CD14-positive monocyte (primary cell): ENCODE results near the gene TBX3. TPM values are rescaled to one million over a fixed set of nuclear protein-coding genes. Genes with fewer than 3 reads are reported as not detected.
A peak's percentile ranks its signal among the peaks of the same experiment; 100 is the strongest.

Experiments used
- DNase-seq, 3 donors: peaks; one replicate each; pipeline ENCODE4 v3.0.0-alpha.2; 2011 to 2022
- H2AFZ ChIP-seq: 2 replicates; pipeline ENCODE4 v1.6.0; 2012; ENCODE audit warnings: mild to moderate bottlenecking, low read depth, low read length, inconsistent platforms; ENCODE audit not compliant: insufficient read depth, poor library complexity, severe bottlenecking
- H3K27ac ChIP-seq, 2 donors: 1 replicate in 1 of 2; 2 replicates in 1 of 2; pipeline ENCODE4 v1.5.1; 2012 to 2013; ENCODE audit warnings: low read length in 2 of 2, control low read depth in 1 of 2, inconsistent platforms in 1 of 2, low read depth in 1 of 2, mild to moderate bottlenecking in 1 of 2
- H3K27me3 ChIP-seq, 2 donors: one replicate each; pipeline versions ENCODE4 v1.6.0 to v1.6.1; 2011 to 2013; ENCODE audit warnings: low read length in 2 of 2; ENCODE audit not compliant: control insufficient read depth in 2 of 2, insufficient read depth in 2 of 2
- H3K36me3 ChIP-seq, 2 donors: replicated peaks in 1 of 2; 1 replicate in 1 of 2; 2 replicates in 1 of 2; pipeline versions ENCODE4 v1.5.1 to v1.6.1; 2012 to 2013; ENCODE audit warnings: low read length in 2 of 2, control low read depth in 1 of 2, inconsistent platforms in 1 of 2, mild to moderate bottlenecking in 1 of 2; ENCODE audit not compliant: insufficient read depth in 2 of 2, control insufficient read depth in 1 of 2
- H3K4me1 ChIP-seq, 2 donors: 1 replicate in 1 of 2; 2 replicates in 1 of 2; pipeline versions ENCODE4 v1.5.1 to v1.6.1; 2012 to 2013; ENCODE audit warnings: low read length in 2 of 2, control low read depth in 1 of 2, inconsistent platforms in 1 of 2, mild to moderate bottlenecking in 1 of 2, moderate library complexity in 1 of 2; ENCODE audit not compliant: insufficient read depth in 2 of 2, control insufficient read depth in 1 of 2
- H3K4me2 ChIP-seq: replicated peaks from 2 replicates; pipeline ENCODE3; 2012; ENCODE audit warnings: low read length, moderate library complexity, mild to moderate bottlenecking; ENCODE audit not compliant: poor library complexity, severe bottlenecking; ENCODE audit errors: extremely low read depth
- H3K4me3 ChIP-seq, 3 experiments: fragments of 200-600 bp in 1 of 3; sonication (generic) in 1 of 3; replicated peaks in 1 of 3; 1 replicate in 2 of 3; 2 replicates in 1 of 3; pipeline ENCODE4 v1.5.1; 2011 to 2013; ENCODE audit warnings: low read length in 3 of 3, mild to moderate bottlenecking in 3 of 3, control low read depth in 2 of 3, low read depth in 2 of 3, inconsistent platforms in 1 of 3, moderate library complexity in 1 of 3
- H3K79me2 ChIP-seq: 2 replicates; pipeline ENCODE4 v1.6.0; 2012; ENCODE audit warnings: mild to moderate bottlenecking, control low read depth, inconsistent platforms, low read length, moderate library complexity; ENCODE audit not compliant: insufficient read depth
- H3K9ac ChIP-seq: 2 replicates; pipeline ENCODE4 v1.6.0; 2017; ENCODE audit warnings: low read length, mild to moderate bottlenecking; ENCODE audit not compliant: insufficient read depth, poor library complexity, severe bottlenecking
- H3K9me3 ChIP-seq, 2 donors: replicated peaks in 1 of 2; 1 replicate in 1 of 2; 2 replicates in 1 of 2; pipeline versions ENCODE4 v1.5.1 to v1.6.1; 2012 to 2013; ENCODE audit warnings: low read length in 2 of 2, control low read depth in 1 of 2; ENCODE audit not compliant: control insufficient read depth in 1 of 2, insufficient read depth in 1 of 2
- H4K20me1 ChIP-seq: 2 replicates; pipeline ENCODE4 v1.6.0; 2012; ENCODE audit warnings: mild to moderate bottlenecking, low read length, control low read depth, moderate library complexity; ENCODE audit not compliant: insufficient read depth
- H3K27ac Mint-ChIP-seq, 7 donors: one replicate each; pipeline ENCODE4 v1.8.0; 2020; ENCODE audit warnings: mild to moderate bottlenecking in 7 of 7, mixed read lengths in 7 of 7, moderate library complexity in 6 of 7, inconsistent platforms in 2 of 7
- H3K27me3 Mint-ChIP-seq, 3 donors: one replicate each; pipeline ENCODE4 v1.8.0; 2021 to 2022; ENCODE audit warnings: low read depth in 3 of 3, mild to moderate bottlenecking in 3 of 3, mixed read lengths in 3 of 3, moderate library complexity in 3 of 3, inconsistent platforms in 1 of 3
- H3K36me3 Mint-ChIP-seq, 2 donors: one replicate each; pipeline ENCODE4 v1.8.0; 2020; ENCODE audit warnings: mixed read lengths in 2 of 2, inconsistent platforms in 1 of 2, mild to moderate bottlenecking in 1 of 2
- H3K4me1 Mint-ChIP-seq: one replicate; pipeline ENCODE4 v1.8.0; 2020; ENCODE audit warnings: mild to moderate bottlenecking, mixed read lengths
- H3K4me3 Mint-ChIP-seq, 2 donors: one replicate each; pipeline ENCODE4 v1.8.0; 2020; ENCODE audit warnings: mild to moderate bottlenecking in 2 of 2, mixed read lengths in 2 of 2, moderate library complexity in 1 of 2
- H3K9me3 Mint-ChIP-seq, 7 donors: one replicate each; pipeline ENCODE4 v1.8.0; 2020 to 2022; ENCODE audit warnings: mixed read lengths in 7 of 7, mild to moderate bottlenecking in 6 of 7, moderate library complexity in 6 of 7, inconsistent platforms in 2 of 7
- CTCF ChIP-seq: fragments of 200-600 bp; IDR thresholded peaks from one replicate; pipeline ENCODE4 v1.8.0; 2022; ENCODE audit warnings: antibody characterized with exemption, mild to moderate bottlenecking
- WGBS: methylation state at CpG from one replicate; pipeline ENCODE4 v1.1.5; 2013; ENCODE audit warnings: missing lambda C conversion rate; ENCODE audit not compliant: insufficient coverage; 5-methylcytosine and 5-hydroxymethylcytosine counted together
- intact Hi-C, 2 donors: fragments of 100-400 bp; cut with micrococcal nuclease; formaldehyde crosslinking; loops; one replicate each; pipeline versions ENCODE4 v1.15.0 to v1.15.1; 2023
- polyA plus RNA-seq, 3 donors: library from polyadenylated mRNA; depleted of rRNA in 1 of 3; unstranded in 2 of 3; stranded (reverse) in 1 of 3; fragments of 300-500 nt in 2 of 3; fragments of >200 nt in 1 of 3; fragmentation: Illumina TruSeq in 2 of 3; gene quantifications; 1 replicate in 2 of 3; 2 replicates in 1 of 3; pipeline ENCODE4 v1.2.3, GENCODE V29; 2012 to 2021

The TBX3 gene
- polyA plus RNA-seq, 3 donors: 0.04 to 0.13 TPM; not detected in 1

GRCh38 chr12:114692186-114693058, 8.4 kb upstream of the TBX3 start:
- Histone ChIP-seq H3K9ac (no peak overlapping the region), H3K79me2 (no peaks in the 10 kb centered on the region), H3K4me3 (no peak overlapping the region), H3K27ac (no peak overlapping the region), H3K4me2 (no peak overlapping the region), H3K27me3 (peaks cover 98 to 100% of the 10 kb centered on the region in 2 donors), H4K20me1 (no peaks in the 10 kb centered on the region), H3K9me3 (peaks cover 10 to 63% of the 10 kb centered on the region in 2 donors), H3K4me1 (no peaks in the 10 kb centered on the region), H2AFZ (no peak overlapping the region), H3K36me3 (no peaks in the 10 kb centered on the region)
- peaks cover 0 to 19% (median 7%) of the 10 kb centered on the region in 7 donors for H3K9me3 Mint-ChIP-seq
- intact Hi-C loops: no loop called here
- TF ChIP-seq CTCF: no peak
- peaks cover 96 to 98% (median 96%) of the 10 kb centered on the region in 3 donors for H3K27me3 Mint-ChIP-seq
- no peak for DNase-seq
- peaks cover 2% of the 10 kb centered on the region for H3K4me1 Mint-ChIP-seq
- H3K4me3 Mint-ChIP-seq: peak overlapping the region in 1 of 2 donors; percentile 75
- no peak overlapping the region for H3K27ac Mint-ChIP-seq
- H3K36me3 Mint-ChIP-seq: no peaks in the 10 kb centered on the region
- WGBS: 1% methylated on average over 16 of the region's 62 CpGs

- Histone ChIP-seq H2AFZ (no peak overlapping the region), H3K9ac (no peak overlapping the region), H3K4me2 (no peak overlapping the region), H3K4me1 (peaks cover 0 to 4% of the 10 kb centered on the region in 2 donors), H3K27ac (no peak overlapping the region), H3K4me3 (no peak overlapping the region), H3K9me3 (peaks cover 12 to 62% of the 10 kb centered on the region in 2 donors), H4K20me1 (no peaks in the 10 kb centered on the region), H3K27me3 (peaks cover 96 to 100% of the 10 kb centered on the region in 2 donors), H3K79me2 (no peaks in the 10 kb centered on the region), H3K36me3 (no peaks in the 10 kb centered on the region)
- peaks cover 95 to 98% (median 96%) of the 10 kb centered on the region in 3 donors for H3K27me3 Mint-ChIP-seq
- peaks cover 0 to 16% (median 7%) of the 10 kb centered on the region in 7 donors for H3K9me3 Mint-ChIP-seq
- H3K4me3 Mint-ChIP-seq: peak overlapping the region in 1 of 2 donors; percentile 75
- no peak for TF ChIP-seq CTCF
- H3K4me1 Mint-ChIP-seq: peaks cover 2% of the 10 kb centered on the region
- H3K36me3 Mint-ChIP-seq: peaks cover 3% of the 10 kb centered on the region in 2 donors
- no peak overlapping the region for H3K27ac Mint-ChIP-seq
- DNase-seq: no peak
- no CpG with 5 or more reads among the region's 18 CpGs for WGBS
- intact Hi-C loops: no loop called here
Observed at GRCh38 chr12:114691763-114692185, 7.8 kb upstream of the TBX3 start.
